ENCODE results near the gene TOX3. TPM values are rescaled to one million over a fixed set of nuclear protein-coding genes. Genes with fewer than 3 reads are reported as not detected.

TOX3 gene
- total RNA-seq: 1 to 10 TPM; 4.8 to 8.5 TPM
- polyA plus RNA-seq (2013, experiment 1 of 2): 52.5 TPM
- polyA plus RNA-seq (2013, experiment 2 of 2): 50.3 TPM
- long read RNA-seq, experiment 1, partial matches to known transcripts: 0 of 1 reads
- long read RNA-seq, experiment 1, other reads (novel, unspliced or antisense): 1 of 1 reads
- long read RNA-seq, experiment 2, transcript TOX3-201 (7 exons, 3,233 nt): major isoform, 8 of 13 reads
- long read RNA-seq, experiment 2, partial matches to known transcripts: 0 of 13 reads
- long read RNA-seq, experiment 2, other reads (novel, unspliced or antisense): 5 of 13 reads
- long read RNA-seq, experiment 3, partial matches to known transcripts: 0 of 1 reads
- long read RNA-seq, experiment 3, other reads (novel, unspliced or antisense): 1 of 1 reads
- long read RNA-seq, experiment 4: 0 reads

DNA sequence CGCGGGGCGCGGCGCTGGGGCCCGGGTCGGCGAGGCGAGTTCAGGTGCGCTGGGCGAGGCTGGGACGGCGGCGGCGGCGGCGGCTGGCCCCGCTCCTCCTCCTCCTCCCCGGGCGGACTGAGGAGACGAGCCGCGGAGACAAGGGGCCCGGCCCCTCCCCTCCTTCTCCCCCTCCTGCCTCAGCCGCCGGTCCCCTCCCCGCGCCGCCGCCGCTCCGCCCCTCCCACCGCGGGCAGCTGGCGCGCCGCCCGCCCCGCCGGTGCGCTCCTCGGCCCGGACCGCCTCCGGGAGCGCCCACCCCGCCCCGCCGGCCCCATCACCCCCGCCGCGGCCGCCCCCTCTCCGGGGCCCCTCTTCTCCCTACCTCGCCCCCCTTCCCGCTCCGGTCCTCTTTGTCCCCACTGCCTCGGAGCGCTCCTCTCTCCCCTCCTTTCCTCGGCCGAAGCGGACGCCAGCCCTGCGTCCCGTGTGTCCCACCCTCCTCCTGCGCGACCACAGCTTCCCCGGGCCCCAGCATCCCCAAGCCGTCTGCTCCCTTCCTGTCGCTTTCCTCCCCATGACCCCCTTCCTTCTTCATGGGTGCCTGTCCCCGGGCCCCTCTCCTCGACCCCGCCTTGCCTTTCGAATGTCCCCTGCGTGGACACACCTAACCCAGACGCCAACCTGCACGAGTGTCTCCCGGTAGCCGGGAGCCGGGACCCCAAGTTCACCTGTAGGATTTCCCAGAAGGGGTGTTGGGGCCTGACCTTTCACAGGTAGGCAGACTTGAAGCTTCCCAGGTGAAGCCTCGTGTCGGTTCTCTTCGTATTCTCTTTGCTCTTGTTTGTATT is at the start of gene TOX3:
TOX3 (minus strand) TSS at position 140 of the 830 bp plus-strand sequence. CDS start 420 bp downstream, outside the sequence.
- 4% methylated on average over 22 to 53 of the region's 83 CpGs for WGBS, 2 experiments (ENCODE audit: insufficient coverage in 1 of 2, insufficient read length in 1 of 2)
- H3K27me3 Mint-ChIP-seq (ENCODE audit: insufficient read depth): peaks cover 72% of the 10 kb centered on the region
- Histone ChIP-seq H3K9me3 (ENCODE audit: control insufficient read depth, low read length) (no peaks in the 10 kb centered on the region), H3K4me3 (ENCODE audit: low read length) (peak within 1 kb of the TSS; percentile 90), H3K4me1 (ENCODE audit: control insufficient read depth, insufficient read depth, low read length) (peaks cover 12% of the 10 kb centered on the region), H3K27ac (ENCODE audit: low read depth, low read length) (peak within 1 kb of the TSS; percentile 82), H3K36me3 (ENCODE audit: control insufficient read depth, insufficient read depth, low read length) (no peaks in the 10 kb centered on the region), H3K27me3 (ENCODE audit: control insufficient read depth, insufficient read depth, low read length, poor library complexity, severe bottlenecking) (peaks cover 32% of the 10 kb centered on the region), H3K9ac (ENCODE audit: extremely low read depth, low read length, poor library complexity, severe bottlenecking) (no peak within 1 kb of the TSS)
- peak within 1 kb of the TSS; percentile 74 for H3K4me3 Mint-ChIP-seq
- no peak for TF ChIP-seq CTCF (conservative IDR thresholded peaks at IDR 0.05)
- peaks cover 29% of the 10 kb centered on the region for H3K4me1 Mint-ChIP-seq
- peak; percentile 81 for DNase-seq
- H3K36me3 Mint-ChIP-seq (ENCODE audit: low read depth): no peaks in the 10 kb centered on the region
- no peaks in the 10 kb centered on the region for H3K9me3 Mint-ChIP-seq
- peak within 1 kb of the TSS; percentile 76 for H3K27ac Mint-ChIP-seq

DNA sequence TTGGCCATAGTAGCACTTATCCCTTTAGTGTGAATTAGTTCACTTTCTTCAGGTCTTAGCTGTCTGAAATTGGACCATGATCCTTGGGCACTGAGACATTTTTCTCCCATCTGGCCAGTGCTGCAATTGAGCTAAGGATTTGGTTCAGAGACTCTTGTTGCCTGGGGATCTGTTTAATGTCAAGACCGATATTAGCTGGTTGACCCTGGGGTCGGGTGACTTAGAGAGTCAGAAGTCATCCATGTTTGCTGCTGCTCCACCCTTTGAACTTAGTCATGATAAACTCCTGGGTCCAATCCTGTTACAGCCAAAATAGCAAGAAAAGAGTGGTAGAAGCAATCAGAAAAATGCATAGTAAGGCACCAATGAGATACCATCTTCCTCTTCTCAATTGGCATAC is 45.8 kb upstream of the TOX3 start:
- Histone ChIP-seq H3K27me3 (ENCODE audit: control insufficient read depth, insufficient read depth, low read length, poor library complexity, severe bottlenecking) (peaks cover 20% of the 10 kb centered on the region), H3K27ac (ENCODE audit: low read depth, low read length) (no peak overlapping the region), H3K4me1 (ENCODE audit: control insufficient read depth, insufficient read depth, low read length) (no peaks in the 10 kb centered on the region), H3K9me3 (ENCODE audit: control insufficient read depth, low read length) (no peaks in the 10 kb centered on the region), H3K4me3 (ENCODE audit: low read length) (no peak overlapping the region), H3K36me3 (ENCODE audit: control insufficient read depth, insufficient read depth, low read length) (no peaks in the 10 kb centered on the region), H3K9ac (ENCODE audit: extremely low read depth, low read length, poor library complexity, severe bottlenecking) (no peak overlapping the region)
- whole genome bisulfite sequencing, 2 experiments (ENCODE audit: insufficient coverage in 1 of 2, insufficient read length in 1 of 2): 92 to 96% methylated on average over 2 of the region's 2 CpGs
- Mint-ChIP-seq H3K27me3 (ENCODE audit: insufficient read depth) (peaks cover 45% of the 10 kb centered on the region), H3K4me1 (peaks cover 5% of the 10 kb centered on the region), H3K9me3 (peaks cover 3% of the 10 kb centered on the region), H3K4me3 (no peak overlapping the region), H3K36me3 (ENCODE audit: low read depth) (no peaks in the 10 kb centered on the region), H3K27ac (no peak overlapping the region)
- no peak for DNase-seq
- no peak for TF ChIP-seq CTCF (conservative IDR thresholded peaks at IDR 0.05)

DNA sequence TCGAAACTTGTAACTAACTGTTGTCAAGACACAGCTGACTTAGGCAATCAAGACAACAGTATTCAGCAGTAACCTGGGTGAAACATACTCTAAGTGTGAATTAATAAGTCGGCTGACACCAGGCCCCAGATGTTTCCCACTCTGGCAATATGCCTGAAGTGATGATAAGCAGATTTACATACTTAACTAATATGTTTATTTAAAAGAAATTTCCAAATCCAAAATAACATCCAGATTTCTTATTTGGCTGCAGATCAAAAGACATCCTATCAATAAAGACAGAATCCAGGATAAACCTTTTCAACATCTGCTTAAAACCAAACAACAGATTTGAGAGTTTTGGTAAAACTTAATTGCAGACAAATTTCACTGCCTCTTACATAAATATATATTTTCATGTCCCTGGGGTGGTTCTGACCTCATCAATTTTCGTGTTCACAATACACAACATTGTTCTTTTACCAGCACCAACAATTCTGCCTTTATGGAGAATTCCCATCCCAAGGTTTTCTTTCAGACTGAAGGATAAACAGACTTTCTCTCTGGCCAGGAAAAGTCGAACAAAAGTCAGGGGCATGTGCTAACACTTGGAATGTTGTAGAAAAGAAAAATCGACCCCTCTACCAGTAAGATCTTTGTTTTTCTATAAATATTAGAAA is 45.1 kb upstream of the TOX3 start:
- Histone ChIP-seq H3K4me1 (ENCODE audit: control insufficient read depth, insufficient read depth, low read length) (no peaks in the 10 kb centered on the region), H3K9ac (ENCODE audit: extremely low read depth, low read length, poor library complexity, severe bottlenecking) (no peak overlapping the region), H3K36me3 (ENCODE audit: control insufficient read depth, insufficient read depth, low read length) (no peaks in the 10 kb centered on the region), H3K27ac (ENCODE audit: low read depth, low read length) (no peak overlapping the region), H3K4me3 (ENCODE audit: low read length) (no peak overlapping the region), H3K27me3 (ENCODE audit: control insufficient read depth, insufficient read depth, low read length, poor library complexity, severe bottlenecking) (peaks cover 20% of the 10 kb centered on the region), H3K9me3 (ENCODE audit: control insufficient read depth, low read length) (no peaks in the 10 kb centered on the region)
- 87 to 93% methylated on average over 2 to 5 of the region's 5 CpGs for whole genome bisulfite sequencing, 2 experiments (ENCODE audit: insufficient coverage in 1 of 2, insufficient read length in 1 of 2)
- Mint-ChIP-seq H3K4me1 (peaks cover 7% of the 10 kb centered on the region), H3K9me3 (peaks cover 2% of the 10 kb centered on the region), H3K27ac (no peak overlapping the region), H3K27me3 (ENCODE audit: insufficient read depth) (peaks cover 48% of the 10 kb centered on the region), H3K36me3 (ENCODE audit: low read depth) (no peaks in the 10 kb centered on the region), H3K4me3 (no peak overlapping the region)
- DNase-seq: no peak
- TF ChIP-seq CTCF (conservative IDR thresholded peaks at IDR 0.05): no peak

Data from endodermal cell (in vitro differentiated cells).